Right ventricle myocardium superior (tissue), 1 donor: Measurements from ENCODE around the gene ZNF333. TPM values are rescaled to one million over a fixed set of nuclear protein-coding genes. Genes with fewer than 3 reads are reported as not detected.
A peak's percentile ranks its signal among the peaks of the same experiment; 100 is the strongest.

ENCODE experiments used
- ATAC-seq: fragments of 200-7000 bp; cut with Tn5 transposase; one replicate; pipeline ENCODE4 v1.9.1; 2020; ENCODE audit warnings: mild to moderate bottlenecking; ENCODE audit not compliant: poor library complexity
- DNase-seq: peaks from one replicate; pipeline ENCODE4 v3.0.0-alpha.2; 2020
- intact Hi-C: fragments of 100-400 bp; cut with DNase I; formaldehyde crosslinking; loops from one replicate; pipeline ENCODE4 v1.11.2; 2022
- total RNA-seq: library from RNA; stranded (reverse); fragmentation: NEBNext Ultra II Directional; extraction: Animal tissue kit (Norgen Biotek cat#: 25700); gene quantifications from one replicate; pipeline ENCODE4 v1.2.1, GENCODE V29; 2021
- donor health status: DM: no; HTN: yes; CAD: no; lungs with severe emphysema.

ZNF333 gene
- total RNA-seq, 1 donor from 2014 or later = 7.0 TPM

- DNase-seq (peak; percentile 44), ATAC-seq (no peak)
- intact Hi-C loops = loop anchor here (5.0 kb wide), 1 partner anchor 109 kb away; no protein-coding TSS in a partner anchor
Measured at GRCh38 chr19:14686411-14686810, 3.4 kb upstream of the ZNF333 start.

GRCh38 chr19:14694641-14695266 is 4.9 kb downstream of the ZNF333 start:
- no peak for DNase-seq
- ATAC-seq = no peak
- intact Hi-C loops = no loop called here

GRCh38 chr19:14695471-14695870 is 5.6 kb downstream of the ZNF333 start:
- ATAC-seq (no peak), DNase-seq (no peak)
- intact Hi-C loops = no loop called here

- no peak for DNase-seq
- ATAC-seq = no peak
- intact Hi-C loops = no loop called here
Measured at GRCh38 chr19:14699641-14700040, 9.8 kb downstream of the ZNF333 start.

DNA sequence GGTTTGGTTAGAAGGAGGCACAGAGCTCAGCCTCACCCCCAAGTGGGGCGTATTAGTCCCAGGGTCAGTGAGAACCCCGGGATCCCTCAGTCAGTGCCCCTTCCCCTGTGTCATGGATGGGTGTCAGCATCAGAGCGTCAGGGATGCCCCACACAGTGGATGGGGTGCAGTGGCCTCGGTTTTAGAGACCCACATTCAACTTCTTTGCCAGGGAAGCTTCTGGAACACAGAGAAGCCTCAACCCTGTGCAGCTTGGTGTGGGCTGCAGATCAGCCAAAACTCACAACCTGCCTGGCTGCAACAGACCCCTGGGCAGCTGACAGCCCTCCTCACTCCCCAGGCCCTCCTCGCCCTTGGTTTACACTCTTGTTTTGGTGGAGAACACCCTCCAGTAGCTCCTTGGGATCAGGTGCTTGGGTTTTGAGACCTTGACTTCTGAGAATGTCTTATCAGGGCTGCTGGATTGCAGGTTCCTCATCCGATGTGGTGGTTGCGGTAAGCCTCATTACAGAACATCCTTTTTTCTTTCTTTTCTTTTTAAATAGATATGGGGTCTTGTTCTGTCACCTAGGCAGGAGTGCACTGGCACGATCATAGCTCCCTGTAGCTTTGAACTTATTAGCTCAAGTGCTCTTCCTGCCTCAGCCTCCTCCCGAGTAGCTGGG is 11.0 kb downstream of the ZNF333 start:
- DNase-seq (no peak), ATAC-seq (no peak)
- intact Hi-C loops = no loop called here

DNA sequence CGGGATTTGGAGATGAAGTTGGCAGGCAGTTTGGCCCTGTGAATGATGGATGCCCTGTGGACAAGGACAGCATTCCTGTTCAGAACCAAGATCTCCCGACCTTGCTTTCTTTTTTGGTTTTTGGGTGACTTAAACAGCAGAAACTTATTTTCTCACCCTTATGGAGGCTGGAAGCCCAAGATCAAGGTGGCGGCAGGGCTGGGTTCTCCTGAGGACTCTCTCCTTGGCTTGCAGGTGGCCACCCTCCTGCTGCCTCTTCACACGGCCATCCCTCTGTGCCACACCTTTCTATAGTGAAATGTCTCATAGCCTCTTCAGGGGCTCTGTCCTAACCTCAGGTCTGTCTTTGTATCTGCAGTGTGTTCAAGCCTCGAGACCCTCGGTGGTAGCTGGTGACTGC is 14.0 kb downstream of the ZNF333 start:
- DNase-seq = no peak
- intact Hi-C loops = no loop called here
- ATAC-seq = no peak

GRCh38 chr19:14704450-14704849 is 14.6 kb downstream of the ZNF333 start:
- no peak for ATAC-seq
- DNase-seq = no peak
- intact Hi-C loops = no loop called here

GRCh38 chr19:14715841-14716240 is 26.0 kb downstream of the ZNF333 start:
- intact Hi-C loops = no loop called here
- ATAC-seq (no peak), DNase-seq (no peak)

GRCh38 chr19:14718522-14719116 is 28.8 kb downstream of the ZNF333 start:
- no peak for ATAC-seq
- no peak for DNase-seq
- intact Hi-C loops = no loop called here

- DNase-seq (no peak), ATAC-seq (no peak)
- intact Hi-C loops = no loop called here
Measured at GRCh38 chr19:14719162-14719561, 29.3 kb downstream of the ZNF333 start.

DNA sequence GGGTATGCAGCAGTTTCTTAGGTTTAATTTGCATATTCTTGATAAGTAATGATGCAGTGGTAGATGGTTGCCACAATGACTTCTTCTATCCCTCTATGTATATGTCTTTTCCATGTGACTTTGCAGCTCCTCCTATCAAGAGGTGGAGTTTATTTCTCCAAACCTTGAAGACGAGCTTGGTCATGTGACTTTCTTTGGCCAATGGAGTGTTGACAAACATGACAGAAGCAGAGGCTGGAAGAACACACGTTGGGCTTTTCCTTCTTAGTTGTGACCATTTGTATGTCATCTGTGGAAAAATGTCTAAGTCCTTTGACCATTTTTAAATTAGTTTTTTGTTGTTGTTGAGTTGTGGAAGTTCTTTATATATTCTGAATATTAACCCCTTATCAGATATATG is 32.3 kb downstream of the ZNF333 start:
- intact Hi-C loops = no loop called here
- DNase-seq (no peak), ATAC-seq (no peak)

DNA sequence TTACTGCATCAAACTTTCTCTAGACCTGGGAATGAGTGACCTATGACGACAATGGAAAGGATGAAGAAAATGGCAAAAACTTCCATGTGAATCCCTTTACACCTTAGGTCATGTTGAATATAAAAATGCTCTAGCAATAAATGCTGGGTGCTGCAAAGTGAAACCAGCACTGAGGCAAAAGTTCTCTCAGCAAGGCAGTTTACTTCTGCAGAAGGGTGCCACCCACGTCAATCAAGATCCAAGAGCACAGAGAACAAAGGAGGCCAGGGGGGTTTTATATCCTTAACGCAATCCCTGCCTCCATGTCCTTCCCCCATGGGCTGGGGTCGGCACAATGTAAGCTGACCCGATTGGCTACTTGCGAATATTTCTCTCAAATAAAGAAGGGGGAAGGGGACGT is 38.7 kb downstream of the ZNF333 start:
- DNase-seq (no peak), ATAC-seq (no peak)
- intact Hi-C loops = no loop called here

DNA sequence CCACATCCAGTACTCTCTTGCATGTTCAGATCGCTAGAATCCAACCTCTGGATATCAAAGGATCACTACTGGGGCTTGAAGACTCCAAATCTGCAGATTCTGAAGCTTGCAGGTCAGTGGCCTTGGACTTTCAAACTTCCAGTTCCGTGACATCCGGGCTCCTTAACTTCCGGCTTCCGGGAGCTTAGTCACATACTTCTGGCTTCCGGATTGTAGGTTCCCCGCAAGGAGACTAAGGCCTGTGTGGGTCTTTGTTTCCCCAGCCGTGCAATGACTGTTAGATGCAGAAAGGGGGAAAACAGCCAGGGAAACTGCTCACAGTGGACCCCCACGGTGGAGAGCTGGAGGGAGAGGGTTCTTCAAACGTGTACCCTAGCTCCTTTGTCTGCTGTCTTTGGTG is 41.4 kb downstream of the ZNF333 start:
- intact Hi-C loops = no loop called here
- no peak for ATAC-seq
- no peak for DNase-seq

GRCh38 chr19:14732510-14732909 is 42.7 kb downstream of the ZNF333 start:
- no peak for DNase-seq
- intact Hi-C loops = no loop called here
- no peak for ATAC-seq

DNA sequence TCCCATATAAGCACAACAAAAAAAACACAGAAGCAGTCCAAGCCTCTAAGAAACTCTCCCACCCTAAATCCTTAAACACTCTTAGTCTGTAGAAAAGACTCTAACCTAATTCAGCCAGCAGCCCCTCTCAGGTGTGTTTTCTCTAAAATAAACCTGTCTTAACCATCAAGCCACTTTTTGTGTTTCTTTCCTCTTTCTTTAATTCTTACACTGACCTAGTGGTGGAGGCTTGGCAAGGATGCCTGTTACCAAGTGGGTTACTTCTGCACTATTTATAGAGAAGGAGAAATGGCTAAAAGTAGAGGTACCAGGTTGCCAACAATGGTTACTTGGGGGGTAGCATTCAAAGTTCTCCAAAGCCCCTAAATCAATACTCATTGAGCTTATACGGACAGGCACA is 43.7 kb downstream of the ZNF333 start:
- DNase-seq (no peak), ATAC-seq (no peak)
- intact Hi-C loops = no loop called here

DNA sequence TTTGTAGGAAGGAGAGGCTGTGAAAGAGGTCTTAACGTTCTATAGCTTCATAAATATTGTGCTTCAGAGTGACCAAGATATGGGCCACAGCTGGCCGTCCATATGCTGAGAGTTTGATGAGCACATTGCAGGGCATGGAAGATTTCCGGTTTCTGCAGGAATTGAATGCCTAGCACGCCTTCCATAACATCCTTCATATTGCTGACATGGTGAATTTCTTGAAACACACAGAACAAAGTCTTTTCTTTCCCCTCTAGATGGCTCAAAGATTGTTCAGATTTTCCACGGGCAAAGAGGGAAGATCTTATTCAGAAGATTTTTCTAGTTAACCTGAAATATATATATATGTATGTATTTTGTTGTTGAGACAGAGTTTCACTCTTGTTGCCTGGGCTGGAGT is 46.1 kb downstream of the ZNF333 start:
- ATAC-seq (no peak), DNase-seq (no peak)
- intact Hi-C loops = no loop called here

DNA sequence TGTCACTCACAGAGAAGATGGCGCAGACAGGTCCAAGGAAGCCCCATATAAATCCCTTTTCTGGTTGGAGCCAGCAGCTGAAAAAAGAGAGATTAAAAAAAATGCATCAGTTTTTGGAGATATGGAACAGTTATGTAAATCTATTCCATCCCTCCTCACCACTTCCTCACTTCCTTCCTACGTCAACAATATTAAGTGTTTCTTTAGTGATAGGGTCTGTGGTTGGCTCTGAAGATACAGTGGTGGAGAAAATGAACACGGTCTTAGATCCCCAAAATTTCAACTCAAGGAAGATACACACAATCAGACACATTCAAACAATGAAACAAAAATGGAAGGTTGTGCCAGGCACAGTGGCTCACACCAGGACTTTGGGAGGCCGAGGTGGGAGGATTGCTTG is 57.0 kb downstream of the ZNF333 start:
- intact Hi-C loops = no loop called here

GRCh38 chr19:14748601-14749000 is 58.8 kb downstream of the ZNF333 start:
- DNase-seq = no peak
- ATAC-seq = no peak
- intact Hi-C loops = no loop called here

More for the DNA sequence above, 57.0 kb downstream of the ZNF333 start:
- no peak for ATAC-seq
- DNase-seq = no peak

DNA sequence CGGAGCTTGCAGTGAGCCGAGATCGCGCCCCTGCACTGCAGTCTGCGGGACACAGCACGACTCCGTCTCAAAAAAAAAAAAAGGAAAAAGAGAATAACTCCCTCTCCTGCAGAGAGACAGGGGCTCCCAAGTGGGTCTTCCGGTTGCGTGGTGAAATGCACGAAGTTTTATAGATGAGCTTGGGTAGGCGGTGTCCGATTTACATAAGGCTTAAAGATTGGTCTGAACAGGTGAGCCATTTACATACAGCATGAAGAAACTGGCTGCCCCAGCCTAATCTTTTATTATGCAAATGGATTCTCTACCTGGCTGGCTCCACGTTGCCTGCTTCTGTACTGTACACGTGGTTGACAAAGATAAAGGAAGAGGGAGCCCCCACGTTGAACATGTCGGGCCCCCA is 69.0 kb downstream of the ZNF333 start:
- ATAC-seq (no peak), DNase-seq (no peak)
- intact Hi-C loops = no loop called here

GRCh38 chr19:14761607-14762006 is 71.8 kb downstream of the ZNF333 start:
- DNase-seq (no peak), ATAC-seq (no peak)
- intact Hi-C loops = no loop called here
